ENCODE data around the gene SSC5D.

DNA sequence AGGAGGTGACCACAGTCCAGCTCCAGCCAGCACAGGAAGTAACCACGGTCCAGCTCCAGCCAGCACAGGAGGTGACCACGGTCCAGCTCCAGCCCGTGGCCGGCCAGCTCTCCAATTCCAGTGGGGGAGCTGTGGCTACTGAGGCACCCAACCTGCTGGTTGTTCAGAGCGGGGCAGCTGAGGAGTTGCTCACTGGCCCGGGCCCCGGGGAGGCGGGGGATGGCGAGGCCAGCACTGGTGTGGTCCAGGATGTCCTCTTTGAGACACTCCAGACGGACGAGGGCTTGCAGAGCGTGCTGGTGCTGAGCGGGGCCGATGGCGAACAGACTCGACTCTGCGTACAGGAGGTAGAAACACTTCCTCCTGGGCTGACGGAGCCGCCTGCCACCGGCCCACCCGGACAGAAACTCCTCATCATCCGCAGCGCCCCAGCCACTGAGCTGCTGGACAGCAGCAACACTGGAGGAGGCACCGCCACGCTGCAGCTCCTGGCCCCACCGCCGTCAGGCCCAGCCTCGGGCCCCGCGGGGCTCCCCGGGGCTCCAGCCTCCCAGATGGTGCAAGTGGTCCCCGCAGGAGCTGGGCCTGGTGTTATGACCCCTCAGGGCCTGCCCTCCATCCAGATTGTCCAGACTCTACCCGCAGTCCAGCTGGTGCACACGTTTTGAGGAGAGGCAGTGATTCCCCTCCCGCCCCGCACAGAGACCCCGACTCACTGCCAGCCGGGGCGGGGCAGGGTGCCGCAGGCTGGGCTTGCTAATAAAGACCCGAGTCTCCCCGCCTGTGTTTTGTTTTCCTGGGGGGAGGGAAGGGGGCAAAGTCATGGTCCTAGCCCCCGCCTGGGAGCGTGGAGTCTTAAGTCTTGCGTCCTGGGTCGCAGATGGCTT is 4.3 kb upstream of the SSC5D start:
- TF ChIP-seq CTCF (conservative IDR thresholded peaks at IDR 0.05; ENCODE audit: low read depth in 2 of 2), result no peak
- TF ChIP-seq EZH2 (IDR thresholded peaks at IDR 0.05; ENCODE audit: low read depth, unreplicated experiment), result no peak
- no peak for TF ChIP-seq CREB1 (CRISPR knock-in tag; IDR thresholded peaks at IDR 0.05; ENCODE audit: low read depth)
- no peak for TF ChIP-seq EZH2phosphoT487 (IDR thresholded peaks at IDR 0.05; ENCODE audit: unreplicated experiment)
- TF ChIP-seq, protein P1, sequence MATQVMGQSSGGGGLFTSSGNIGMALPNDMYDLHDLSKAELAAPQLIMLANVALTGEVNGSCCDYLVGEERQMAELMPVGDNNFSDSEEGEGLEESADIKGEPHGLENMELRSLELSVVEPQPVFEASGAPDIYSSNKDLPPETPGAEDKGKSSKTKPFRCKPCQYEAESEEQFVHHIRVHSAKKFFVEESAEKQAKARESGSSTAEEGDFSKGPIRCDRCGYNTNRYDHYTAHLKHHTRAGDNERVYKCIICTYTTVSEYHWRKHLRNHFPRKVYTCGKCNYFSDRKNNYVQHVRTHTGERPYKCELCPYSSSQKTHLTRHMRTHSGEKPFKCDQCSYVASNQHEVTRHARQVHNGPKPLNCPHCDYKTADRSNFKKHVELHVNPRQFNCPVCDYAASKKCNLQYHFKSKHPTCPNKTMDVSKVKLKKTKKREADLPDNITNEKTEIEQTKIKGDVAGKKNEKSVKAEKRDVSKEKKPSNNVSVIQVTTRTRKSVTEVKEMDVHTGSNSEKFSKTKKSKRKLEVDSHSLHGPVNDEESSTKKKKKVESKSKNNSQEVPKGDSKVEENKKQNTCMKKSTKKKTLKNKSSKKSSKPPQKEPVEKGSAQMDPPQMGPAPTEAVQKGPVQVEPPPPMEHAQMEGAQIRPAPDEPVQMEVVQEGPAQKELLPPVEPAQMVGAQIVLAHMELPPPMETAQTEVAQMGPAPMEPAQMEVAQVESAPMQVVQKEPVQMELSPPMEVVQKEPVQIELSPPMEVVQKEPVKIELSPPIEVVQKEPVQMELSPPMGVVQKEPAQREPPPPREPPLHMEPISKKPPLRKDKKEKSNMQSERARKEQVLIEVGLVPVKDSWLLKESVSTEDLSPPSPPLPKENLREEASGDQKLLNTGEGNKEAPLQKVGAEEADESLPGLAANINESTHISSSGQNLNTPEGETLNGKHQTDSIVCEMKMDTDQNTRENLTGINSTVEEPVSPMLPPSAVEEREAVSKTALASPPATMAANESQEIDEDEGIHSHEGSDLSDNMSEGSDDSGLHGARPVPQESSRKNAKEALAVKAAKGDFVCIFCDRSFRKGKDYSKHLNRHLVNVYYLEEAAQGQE (IDR thresholded peaks at IDR 0.05; ENCODE audit: unreplicated experiment), result peak; percentile 53
- no peak for TF ChIP-seq STAT1 (IDR thresholded peaks at IDR 0.05; ENCODE audit: unreplicated experiment)
- no peak for TF ChIP-seq POLR2AphosphoS5 (IDR thresholded peaks at IDR 0.05; ENCODE audit: low read depth)
- no peak for TF ChIP-seq JUNB (IDR thresholded peaks at IDR 0.05; ENCODE audit: unreplicated experiment)
- no peak for TF ChIP-seq ZNF331 (CRISPR knock-in tag; IDR thresholded peaks at IDR 0.05; ENCODE audit: low read depth)
- no peak for TF ChIP-seq ZNF114 (CRISPR knock-in tag; IDR thresholded peaks at IDR 0.05)
- TF ChIP-seq ETS1 (IDR thresholded peaks at IDR 0.05), result no peak
